ENCODE measurements around the gene MRAP.
"Not testable (repeated sequence)": the region's sequence is repeated elsewhere in the genome, so short reads cannot be mapped to it uniquely, and the experiment has no call there.

Gene MRAP

DNA sequence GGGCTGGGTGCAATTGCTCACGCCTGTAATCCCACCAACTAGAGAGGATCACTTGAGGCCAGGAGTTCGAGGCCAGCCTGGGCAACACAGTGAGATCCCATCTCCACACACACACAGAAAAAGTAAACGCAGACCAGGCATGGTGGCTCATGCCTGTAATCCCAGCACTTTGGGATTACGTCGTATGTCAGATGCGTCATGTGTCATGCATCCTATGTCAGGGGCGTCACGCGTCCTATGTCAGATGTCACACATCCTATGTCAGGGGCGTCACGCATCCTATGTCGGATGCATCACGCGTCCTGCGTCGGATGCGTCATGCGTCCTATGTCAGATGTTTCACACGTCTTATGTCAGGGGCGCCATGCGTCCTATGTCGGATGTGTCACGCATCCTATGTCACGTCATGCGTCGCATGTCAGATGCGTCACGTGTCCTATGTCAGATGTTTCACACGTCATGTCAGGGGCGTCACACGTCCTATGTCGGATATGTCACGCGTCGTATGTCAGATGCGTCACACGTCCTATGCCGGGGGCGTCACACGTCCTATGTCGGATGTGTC is 1.5 kb downstream of the MRAP start:
- DNase-seq (ENCODE audit: low spot score): no peak

DNA sequence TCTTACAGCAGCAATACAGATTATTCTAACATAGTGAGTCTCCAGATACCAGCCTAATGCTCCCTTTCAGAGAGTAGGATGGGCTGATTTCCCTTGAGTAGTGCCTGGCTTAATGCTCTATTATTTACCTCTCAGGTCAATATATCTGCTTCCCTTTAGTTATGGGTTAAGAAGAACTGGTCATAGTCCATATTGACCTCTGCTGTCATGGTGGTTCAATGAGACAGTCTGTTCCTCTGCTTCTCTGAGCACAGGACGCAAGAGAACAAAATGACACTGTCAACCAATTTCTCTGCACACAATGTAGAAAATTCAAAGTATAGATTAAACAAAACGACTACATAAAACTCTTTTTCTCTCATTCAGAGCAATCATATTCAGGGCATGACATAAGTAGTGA is 2.9 kb downstream of the MRAP start:
- DNase-seq (ENCODE audit: low spot score): no peak

DNA sequence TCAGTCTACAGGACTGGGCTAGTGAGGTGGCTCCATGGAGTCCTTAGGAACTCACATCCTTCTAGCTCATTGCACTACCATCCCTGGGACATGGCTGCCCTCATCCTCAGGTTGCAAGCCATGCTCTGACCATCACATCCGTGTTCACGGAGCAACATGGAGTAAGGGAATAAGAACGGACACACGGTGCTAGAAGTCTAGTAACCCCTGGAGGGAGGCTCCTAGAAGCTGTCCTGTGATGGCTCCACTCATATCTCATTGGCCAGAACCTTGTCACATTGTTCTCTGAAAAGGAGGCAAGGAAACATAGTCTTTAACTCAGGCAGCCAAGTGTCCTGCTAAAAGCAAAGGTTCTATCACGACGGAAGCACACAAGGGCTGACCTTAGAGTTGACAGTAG is 3.9 kb downstream of the MRAP start:
- DNase-seq (ENCODE audit: low spot score): no peak

DNA sequence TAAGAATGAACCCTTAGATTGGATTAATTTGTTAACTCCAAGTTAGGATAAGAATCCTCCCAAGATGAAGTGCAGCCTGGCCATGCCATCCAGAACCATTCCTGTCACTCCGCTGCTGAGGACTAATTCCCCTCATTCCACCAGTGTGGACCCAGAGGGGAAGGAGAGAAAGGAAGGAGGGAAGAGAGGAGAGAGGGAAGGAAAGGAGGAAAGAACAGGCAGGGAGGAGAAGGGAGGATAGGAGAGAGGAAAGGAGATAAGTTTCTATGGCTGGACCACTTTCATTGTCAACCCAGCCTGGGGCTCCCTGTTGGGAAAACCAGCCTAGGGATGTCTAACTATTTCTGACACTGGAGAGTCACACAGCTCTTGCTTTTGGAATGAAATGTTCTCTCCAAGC is 4.7 kb downstream of the MRAP start:
- no peak for DNase-seq (ENCODE audit: low spot score)

DNA sequence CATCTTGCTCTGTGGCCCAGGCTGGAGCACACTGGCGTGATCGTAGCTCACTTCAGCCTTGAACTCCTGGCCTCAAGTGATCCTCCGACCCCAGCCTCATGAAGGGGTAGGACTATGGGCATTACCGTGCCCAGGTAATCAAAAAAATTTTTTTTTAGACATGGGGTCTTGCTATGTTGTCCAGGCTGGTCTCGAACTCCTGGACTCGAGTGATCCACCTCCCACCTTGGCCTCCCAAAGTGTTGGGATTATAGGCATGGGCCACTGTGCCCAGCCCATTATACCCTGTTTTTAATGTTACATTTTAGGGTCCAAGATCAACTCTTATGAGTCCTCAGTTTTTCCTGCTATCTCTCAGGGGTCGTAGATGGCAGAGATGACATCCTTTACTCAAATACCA is 6.3 kb downstream of the MRAP start:
- no peak for DNase-seq (ENCODE audit: low spot score)

DNA sequence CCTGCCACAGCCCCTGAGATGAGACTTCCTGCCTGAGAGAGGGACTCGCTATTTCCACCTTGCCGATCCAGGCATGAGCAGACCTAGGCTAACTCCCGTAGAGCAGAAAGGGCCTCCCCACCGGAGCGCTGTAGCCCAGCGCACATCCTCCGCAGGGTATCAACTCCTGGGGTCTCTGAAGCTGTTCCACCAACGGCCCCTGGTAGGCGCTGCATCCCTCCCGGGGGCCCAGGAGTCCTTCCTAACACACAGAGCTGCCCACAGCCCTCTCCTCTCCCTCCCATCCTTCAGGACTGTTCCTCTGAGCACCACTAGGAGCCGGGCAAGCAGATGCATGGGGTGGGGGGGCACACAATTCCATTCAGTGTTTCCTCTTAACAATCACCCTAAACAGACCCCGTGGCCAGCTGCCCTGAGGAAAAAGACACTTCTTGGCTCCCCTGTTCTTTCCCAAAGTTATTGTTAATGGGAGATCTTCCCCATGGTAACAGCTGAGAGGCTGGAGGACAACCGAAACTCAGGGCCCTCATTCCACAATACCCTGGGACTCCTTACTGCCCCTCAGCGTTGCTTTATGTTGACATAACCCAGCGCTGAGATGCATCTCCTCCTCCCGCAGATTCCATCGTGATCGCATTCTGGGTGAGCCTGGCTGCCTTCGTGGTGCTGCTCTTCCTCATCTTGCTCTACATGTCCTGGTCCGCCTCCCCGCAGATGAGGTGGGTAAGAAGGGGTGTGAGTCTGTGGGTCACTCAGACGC is 7.5 kb downstream of the MRAP start:
- DNase-seq (ENCODE audit: low spot score): no peak

DNA sequence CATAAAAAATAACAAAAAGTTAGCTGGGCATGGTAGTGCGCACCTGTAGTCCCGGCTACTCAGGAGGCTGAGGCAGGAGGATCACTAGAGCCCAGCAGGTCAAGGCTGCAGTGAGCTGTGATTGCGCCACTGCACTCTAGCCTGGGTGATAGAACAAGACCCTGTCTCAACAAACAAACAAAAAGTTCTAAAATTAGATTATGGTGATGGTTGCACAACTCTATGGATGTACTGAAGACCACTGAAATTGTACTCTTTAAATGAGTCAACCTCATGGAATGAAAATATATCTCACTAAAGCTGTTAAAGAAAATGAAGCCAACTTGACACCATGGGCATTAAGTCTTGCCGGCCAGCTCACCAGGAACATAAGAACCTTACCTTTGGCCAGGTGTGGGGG is 9.1 kb downstream of the MRAP start:
- no peak for DNase-seq (ENCODE audit: low spot score)

DNA sequence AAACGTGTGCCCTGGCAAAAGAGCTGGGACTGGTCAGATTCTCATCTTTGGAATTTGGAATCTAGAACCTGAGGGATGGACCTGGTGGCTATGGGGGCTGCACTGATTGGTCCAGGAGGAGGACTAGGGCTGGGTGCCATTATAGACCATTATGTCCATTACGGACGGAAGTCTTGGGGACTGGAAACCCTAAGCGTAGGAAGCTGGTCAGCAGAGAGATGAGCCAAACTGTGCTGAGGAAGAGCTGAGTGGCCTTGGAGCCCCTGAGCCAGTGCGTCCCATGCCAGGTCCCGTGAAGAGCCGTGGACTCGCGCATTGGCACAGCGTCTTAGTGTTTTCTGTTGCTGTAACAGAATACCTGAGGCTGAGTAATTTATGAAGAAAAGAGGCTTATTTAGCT is 10.0 kb downstream of the MRAP start:
- DNase-seq (ENCODE audit: low spot score): no peak

DNA sequence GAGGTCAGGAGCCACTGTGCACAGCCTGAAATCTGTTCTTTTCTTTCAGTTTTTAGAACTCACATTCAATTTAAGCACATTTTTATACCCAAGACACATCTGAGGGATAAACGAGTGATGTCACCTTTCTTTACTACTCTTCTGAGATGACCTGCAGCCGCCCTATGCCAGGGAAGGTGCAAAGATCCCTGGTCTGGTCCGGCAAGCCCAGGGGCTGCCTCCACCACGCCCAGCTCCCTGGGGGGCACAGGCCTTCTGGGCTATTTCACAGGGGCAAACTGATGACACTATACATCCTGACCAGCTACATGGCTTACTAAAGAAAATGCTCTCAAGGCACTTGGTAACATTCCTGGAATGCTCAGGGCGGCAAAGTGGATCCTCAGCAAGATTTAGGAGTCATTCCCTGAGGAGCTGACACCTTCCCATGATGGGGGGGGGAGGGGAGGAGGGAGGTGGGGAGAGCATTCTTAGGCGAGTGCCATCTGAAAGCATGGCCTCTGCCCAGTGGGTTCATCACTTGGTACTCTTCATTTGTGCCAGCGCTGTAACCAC is 11.3 kb downstream of the MRAP start:
- DNase-seq (ENCODE audit: low spot score): no peak

DNA sequence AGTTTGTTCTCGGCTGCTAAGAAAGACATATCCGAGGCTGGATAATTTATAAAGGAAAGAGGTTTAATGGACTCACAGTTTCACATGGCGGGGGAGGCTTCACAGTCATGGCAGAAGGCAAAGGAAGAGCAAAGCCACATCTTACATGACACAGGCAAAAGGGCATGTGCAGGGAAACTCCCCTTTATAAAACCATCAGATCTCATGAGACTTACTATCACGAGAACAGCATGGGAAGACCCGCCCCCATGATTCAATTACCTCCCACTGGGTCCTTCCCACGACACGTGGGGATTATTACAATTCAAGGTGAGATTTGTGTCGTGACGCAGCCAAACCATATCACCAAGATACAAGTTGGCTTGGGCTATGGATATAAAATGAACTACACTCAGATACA is 12.3 kb downstream of the MRAP start:
- not testable (repeated sequence) for DNase-seq (ENCODE audit: low spot score)

DNA sequence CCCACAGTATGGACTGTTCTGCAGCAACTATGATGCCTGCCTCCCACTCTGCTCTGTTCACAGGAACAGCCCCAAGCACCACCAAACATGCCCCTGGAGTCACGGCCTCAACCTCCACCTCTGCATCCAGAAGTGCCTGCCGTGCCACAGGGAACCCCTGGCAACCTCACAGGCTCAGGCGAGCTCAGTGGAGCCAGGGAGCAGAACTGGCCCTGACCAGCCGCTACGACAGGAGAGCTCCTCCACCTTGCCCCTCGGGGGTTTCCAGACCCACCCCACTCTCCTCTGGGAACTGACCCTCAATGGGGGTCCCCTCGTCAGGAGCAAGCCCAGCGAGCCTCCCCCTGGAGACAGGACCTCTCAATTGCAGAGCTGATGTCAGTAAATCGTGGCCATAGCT is 13.0 kb downstream of the MRAP start:
- no peak for DNase-seq (ENCODE audit: low spot score)

DNA sequence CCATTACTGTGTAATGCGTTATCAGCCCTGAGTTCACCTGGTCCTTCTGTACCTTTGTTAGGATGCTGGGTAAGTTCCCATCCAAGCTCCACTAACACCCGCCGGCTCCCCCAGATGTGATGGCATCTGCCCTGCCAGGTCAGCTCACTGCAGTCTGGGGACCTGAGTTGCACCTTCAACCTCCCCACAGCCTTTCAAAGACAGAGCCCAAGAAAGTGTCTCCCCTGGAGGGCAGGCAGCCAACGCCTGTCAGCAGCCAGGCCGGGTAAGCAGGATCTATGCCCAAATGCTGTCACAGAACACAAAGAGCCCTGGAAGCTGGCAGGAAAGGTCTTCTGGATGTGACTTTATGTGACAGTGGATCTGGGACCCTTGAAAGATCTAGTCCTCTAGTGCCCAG is 13.7 kb downstream of the MRAP start:
- DNase-seq (ENCODE audit: low spot score): no peak

DNA sequence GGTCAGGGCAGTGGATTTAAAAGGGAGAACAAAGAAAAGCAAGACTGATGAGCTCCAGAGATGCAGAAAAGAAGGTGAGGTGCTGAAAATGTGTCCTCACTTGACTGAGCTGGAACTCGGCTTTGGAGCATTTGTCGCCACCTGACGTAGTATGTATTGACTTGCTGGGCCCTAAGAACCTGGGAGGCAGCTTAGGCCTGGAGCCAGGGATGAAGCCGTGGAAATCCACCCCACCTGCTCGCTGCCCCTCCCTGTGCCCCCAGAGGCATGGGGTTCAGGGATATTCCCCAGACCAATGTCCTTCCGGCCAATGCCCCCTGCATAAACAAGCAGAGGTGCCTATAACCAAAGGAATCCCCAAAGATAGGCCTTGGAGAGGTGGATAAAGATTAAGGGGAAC is 14.3 kb downstream of the MRAP start:
- DNase-seq (ENCODE audit: low spot score): no peak

DNA sequence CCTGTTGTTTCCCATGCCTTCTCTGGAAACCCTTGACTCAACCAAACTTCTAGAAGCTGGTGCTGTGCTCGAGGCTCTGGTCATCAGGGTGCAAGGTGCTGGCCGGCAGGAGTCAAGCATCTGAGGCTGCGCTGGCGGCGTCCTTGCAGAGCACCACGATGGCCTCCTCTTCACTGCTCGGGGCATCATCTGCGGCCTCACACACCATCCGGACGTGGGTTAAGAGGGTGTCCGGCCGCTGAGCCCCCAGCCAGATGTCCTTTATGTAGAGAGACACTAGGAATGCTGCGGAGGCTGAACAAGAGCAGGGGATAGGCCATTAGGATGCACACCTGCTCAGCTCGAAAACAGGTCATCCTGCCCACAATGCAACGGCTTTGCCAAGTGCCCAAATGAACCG is 16.2 kb downstream of the MRAP start:
- DNase-seq (ENCODE audit: low spot score): no peak

DNA sequence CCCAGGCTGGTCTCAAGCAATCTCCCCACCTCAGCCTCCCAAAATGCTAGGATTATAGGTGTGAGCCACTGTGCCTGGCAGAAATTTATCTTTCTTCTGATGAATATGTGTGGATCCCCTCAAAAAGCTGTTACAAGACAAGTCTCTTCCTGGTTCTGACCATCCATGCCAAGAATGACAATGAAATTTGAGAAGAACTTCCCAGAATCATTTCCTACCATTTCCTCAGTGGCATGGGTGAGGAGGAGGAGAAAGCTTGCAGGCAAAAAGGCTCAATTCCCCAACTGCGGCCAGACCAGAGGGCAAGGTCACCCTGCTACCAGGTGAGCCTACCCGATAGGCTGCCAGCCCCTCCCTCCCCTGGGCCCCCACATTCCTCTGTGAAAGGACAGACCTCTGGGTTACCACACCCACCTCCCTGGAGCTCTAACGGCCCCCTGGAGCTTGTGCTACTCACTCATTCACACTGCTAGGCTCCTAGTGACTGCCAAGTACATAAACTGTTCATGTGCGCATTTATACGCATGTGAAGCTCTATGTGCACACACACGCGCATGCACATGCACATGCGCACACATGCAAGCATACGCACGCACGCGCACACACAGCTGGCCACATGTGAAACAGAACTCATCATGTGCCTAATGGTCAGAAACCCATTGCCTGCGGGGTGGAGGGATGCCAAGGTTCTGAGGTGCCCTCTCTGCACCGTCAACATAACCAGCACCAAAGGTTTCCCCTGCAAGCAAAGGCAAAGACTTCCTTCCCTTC is 17.0 kb downstream of the MRAP start:
- DNase-seq (ENCODE audit: low spot score): no peak

DNA sequence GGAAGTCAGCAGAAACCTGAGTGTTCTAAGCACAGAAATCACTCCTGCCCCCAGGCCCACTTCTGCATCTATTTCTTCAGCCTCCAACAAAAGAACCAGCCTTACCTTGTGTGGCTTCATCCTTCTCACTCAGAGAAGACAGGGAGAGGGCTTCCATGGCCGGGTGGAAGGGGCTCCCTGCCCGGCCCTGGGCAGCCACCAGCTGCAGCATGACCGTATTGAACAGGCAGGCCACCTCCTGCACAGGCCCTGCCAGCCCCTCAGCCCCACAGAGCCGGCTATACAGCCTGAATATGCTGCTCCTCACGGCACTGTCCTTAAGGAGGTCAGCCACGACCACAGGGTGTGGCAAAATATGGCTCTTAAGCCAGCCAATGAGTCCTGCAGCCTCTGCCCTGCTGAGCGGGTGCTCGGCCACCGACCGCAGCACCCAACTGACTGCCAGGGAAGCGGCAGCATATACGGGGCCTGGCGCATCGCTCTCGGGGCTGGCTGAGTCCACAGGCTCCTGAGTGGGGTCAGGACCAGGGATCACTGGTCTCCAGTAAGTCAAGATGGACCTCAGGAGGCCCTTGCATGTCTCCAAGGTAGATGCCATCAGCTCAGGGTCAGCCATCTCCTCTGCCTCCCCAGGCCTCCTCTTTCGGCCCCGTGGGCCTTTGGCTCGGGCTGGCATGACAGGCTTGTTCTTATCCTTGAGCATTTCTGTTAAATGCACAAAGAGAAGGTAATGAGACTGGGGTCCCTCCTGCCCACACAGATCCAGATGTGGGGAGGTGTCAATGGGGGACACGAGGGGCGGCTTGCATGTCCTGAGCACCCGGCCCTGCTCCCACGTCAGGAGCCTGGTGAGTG is 17.9 kb downstream of the MRAP start:
- DNase-seq (ENCODE audit: low spot score): no peak

DNA sequence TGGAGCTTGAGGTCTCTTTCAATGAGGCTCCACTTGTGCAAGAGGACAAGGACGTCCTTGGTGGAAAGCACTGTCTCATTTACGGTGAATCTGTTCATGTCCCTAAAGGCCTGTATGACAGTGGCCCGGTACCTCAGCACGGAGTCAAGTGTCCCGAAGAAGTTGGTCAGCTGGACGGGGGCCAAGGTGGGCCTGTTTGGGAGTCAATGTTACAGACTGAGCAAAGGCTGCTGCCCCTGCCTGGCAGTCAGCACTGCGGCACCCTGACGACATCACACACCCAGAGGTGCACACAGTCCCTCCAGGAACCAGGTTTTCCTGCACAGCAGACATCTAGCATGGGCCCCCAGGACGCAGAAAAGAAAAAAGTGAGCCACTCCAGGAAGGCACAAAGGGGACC is 19.1 kb downstream of the MRAP start:
- no peak for DNase-seq (ENCODE audit: low spot score)

DNA sequence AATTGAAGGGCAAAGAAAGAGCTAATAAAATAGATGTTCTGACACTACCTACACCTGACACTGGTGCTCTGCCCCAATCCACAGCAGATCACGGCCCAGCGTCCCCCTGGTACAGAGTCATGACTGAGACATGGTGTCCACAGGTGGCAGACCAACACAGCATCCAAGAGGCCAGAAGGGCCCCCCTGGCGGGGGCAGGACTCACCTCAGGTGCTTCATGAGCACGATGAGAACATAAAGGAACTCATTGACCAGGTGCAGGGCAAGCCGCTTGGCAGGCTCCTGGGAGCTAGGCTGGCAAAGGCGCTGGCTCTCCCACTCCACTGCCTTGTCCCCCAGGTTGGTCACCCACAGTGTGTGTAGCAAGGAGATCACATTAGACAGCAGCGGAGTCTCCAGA is 20.4 kb downstream of the MRAP start:
- DNase-seq (ENCODE audit: low spot score): no peak

DNA sequence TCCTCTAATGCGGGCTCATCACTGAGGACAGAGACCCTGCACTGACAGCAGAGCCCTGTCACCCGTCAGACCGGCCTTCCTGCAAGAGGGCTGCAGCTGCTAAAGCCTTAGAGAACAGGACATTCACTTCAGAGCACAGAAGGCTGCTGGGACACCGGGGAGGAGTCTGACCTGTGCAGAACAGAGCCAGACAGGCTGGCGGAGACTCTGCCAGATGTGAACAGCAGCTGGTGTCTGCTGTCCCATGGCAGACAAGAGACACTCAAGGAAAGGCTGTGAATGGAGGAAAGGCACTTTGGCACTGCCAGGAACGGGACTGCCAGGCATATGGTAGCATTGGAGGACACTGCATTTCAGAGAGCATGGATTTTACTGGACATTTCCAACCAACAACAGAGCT is 21.4 kb downstream of the MRAP start:
- no peak for DNase-seq (ENCODE audit: low spot score)

DNA sequence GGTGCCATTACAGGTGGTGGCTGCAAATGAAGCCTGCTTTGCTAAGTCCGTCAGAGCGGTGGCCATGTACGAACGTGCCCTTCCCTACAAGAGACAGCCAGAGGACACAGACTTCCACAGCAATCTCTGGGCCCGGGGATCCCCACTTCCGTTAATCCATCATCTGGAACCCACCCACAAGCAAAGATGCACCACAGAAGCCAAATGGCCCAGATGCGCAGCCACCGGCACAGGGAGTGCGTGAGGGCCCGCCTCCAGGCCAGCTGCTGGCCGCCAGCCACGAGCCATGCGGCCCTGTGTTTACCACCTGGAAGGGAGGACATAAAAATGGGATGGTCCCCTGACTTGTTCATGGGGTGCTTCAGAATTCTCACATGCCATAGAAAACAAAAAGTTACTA is 22.1 kb downstream of the MRAP start:
- no peak for DNase-seq (ENCODE audit: low spot score)

DNA sequence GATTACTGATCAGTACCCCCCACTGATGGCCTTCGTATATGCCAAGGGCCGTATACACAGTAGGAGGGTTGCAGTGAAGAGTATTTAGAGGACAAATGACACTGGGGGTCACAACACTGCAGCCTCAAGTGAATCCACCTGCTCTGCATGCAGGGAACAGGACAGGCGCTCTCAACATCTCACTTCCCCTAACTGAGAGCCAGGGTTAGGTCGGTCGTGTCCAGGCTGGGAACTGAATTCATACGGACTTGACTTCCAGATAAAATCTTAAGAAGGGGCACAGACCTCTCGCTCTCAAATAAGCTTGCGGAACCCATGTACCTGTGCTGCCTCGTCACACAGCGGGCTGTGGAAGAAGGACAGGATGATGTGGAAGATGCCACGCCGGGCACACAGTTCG is 22.8 kb downstream of the MRAP start:
- DNase-seq (ENCODE audit: low spot score): no peak

DNA sequence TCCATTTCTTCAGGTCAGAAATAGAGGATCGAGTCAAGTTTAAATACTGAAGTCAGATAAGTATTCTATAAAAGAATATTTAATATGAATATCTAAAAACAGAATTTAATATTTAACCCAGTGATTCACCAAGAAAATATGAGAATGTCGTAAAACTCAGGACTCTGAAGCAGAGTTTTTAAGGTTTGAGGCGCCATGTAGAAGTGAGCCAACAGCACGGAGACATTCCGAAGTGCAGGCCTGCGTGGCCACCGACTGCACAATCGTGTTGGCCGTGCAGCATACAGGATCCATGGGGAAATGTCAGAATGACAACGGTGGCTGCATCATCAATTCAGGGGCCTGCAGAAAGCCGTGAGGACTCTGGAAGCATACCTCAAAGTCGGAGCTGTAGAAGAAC is 23.4 kb downstream of the MRAP start:
- no peak for DNase-seq (ENCODE audit: low spot score)

Data from left forelimb (tissue), 1 donor.